ENCODE results near the gene FUNDC2.
A peak's percentile ranks its signal among the peaks of the same experiment; 100 is the strongest.

Gene FUNDC2

GRCh38 chrX:155070975-155071693, 44.5 kb downstream of the FUNDC2 start, which contains the start of the genes BRCC3, CMC4 and MTCP1:
Gene BRCC3, plus strand, starts transcription at chrX:155071508. Its CDS starts 20 bp downstream, at chrX:155071528.
Gene CMC4, minus strand, starts transcription at chrX:155071136. Its CDS starts 7,113 bp downstream, at chrX:155064023.
Gene MTCP1, minus strand, starts transcription at chrX:155071136. Its CDS starts 5,126 bp downstream, at chrX:155066010.
- peak; percentile 49 for DNase-seq

- DNase-seq = no peak
Observed at GRCh38 chrX:155071694-155072280, 45.1 kb downstream of the FUNDC2 start.

GRCh38 chrX:155086202-155086840, 59.7 kb downstream of the FUNDC2 start:
- no peak for DNase-seq

- no peak for DNase-seq
Observed at GRCh38 chrX:155086961-155087735, 60.5 kb downstream of the FUNDC2 start.

- peak; percentile 23 for DNase-seq
Observed at GRCh38 chrX:155094468-155095061, 67.9 kb downstream of the FUNDC2 start.

- DNase-seq = no peak
Observed at GRCh38 chrX:155105919-155106318, 79.3 kb downstream of the FUNDC2 start.

- DNase-seq = no peak
Observed at GRCh38 chrX:155108427-155108826, 81.8 kb downstream of the FUNDC2 start.

Measured in NCI-H2029 treated with DMSO at 0.1 percent for 48 hours (cell line).